Measurements from ENCODE around the gene GATA5.

The GATA5 gene

GRCh38 chr20:62481425-62482145 is 5.8 kb upstream of the GATA5 start:
- Histone ChIP-seq H3K4ac (ENCODE audit: low read depth in 1 of 2, low read length in 2 of 2) (no peak overlapping the region), H2BK15ac (ENCODE audit: low read depth, poor library complexity, severe bottlenecking) (no peak overlapping the region), H3K4me3 (ENCODE audit: insufficient read depth in 1 of 2, low read depth in 1 of 2, low read length in 2 of 2) (no peak overlapping the region), H2BK12ac (ENCODE audit: low read length in 2 of 2) (no peak overlapping the region), H2BK5ac (ENCODE audit: low read depth, low read length, poor library complexity, severe bottlenecking) (no peak overlapping the region), H3K9ac (ENCODE audit: low read length) (no peak overlapping the region), H3K27ac (ENCODE audit: low read length, poor library complexity, severe bottlenecking) (no peak overlapping the region), H3K23ac (ENCODE audit: low read length in 2 of 2) (no peak overlapping the region), H2AFZ (ENCODE audit: low read depth, low read length) (no peak overlapping the region), H2AK5ac (ENCODE audit: low read length, severe bottlenecking) (no peak overlapping the region), H3K18ac (ENCODE audit: low read depth in 1 of 2, low read length in 2 of 2) (no peak overlapping the region), H3K4me2 (ENCODE audit: low read length, poor library complexity, severe bottlenecking) (no peak overlapping the region), H3K79me1 (replicated peaks; ENCODE audit: low read length, poor library complexity, severe bottlenecking) (no peaks in the 10 kb centered on the region), H4K8ac (ENCODE audit: low read length) (no peak overlapping the region), H3K9me3 (ENCODE audit: control insufficient read depth, low read length) (no peaks in the 10 kb centered on the region), H3K27me3 (ENCODE audit: control insufficient read depth in 1 of 2, insufficient read depth in 1 of 2, low read length in 2 of 2) (peaks cover 88 to 91% of the 10 kb centered on the region in 2 experiments), H4K91ac (ENCODE audit: low read length) (no peak overlapping the region), H3K14ac (ENCODE audit: low read length in 2 of 2) (no peak overlapping the region), H2BK120ac (ENCODE audit: low read depth, low read length) (no peak overlapping the region), H3K36me3 (ENCODE audit: control insufficient read depth in 1 of 2, insufficient read depth in 2 of 2, low read depth in 1 of 2, low read length in 2 of 2) (no peaks in the 10 kb centered on the region), H3K4me1 (ENCODE audit: control insufficient read depth, insufficient read depth, low read depth, low read length) (peaks cover 18% of the 10 kb centered on the region)
- whole genome bisulfite sequencing = 50% methylated on average over 29 of the region's 29 CpGs
- DNase-seq = no peak

- 70% methylated on average over 8 of the region's 9 CpGs for WGBS
- peaks cover 25% of the 10 kb centered on the region for H3K4me1 ChIP-seq (ENCODE audit: control insufficient read depth, insufficient read depth, low read depth, low read length)
- no peak overlapping the region for H2BK12ac ChIP-seq (ENCODE audit: low read length in 2 of 2)
Observed at GRCh38 chr20:62480318-62480717, 4.5 kb upstream of the GATA5 start.

GRCh38 chr20:62479656-62480055 is 3.9 kb upstream of the GATA5 start:
- Histone ChIP-seq H3K14ac (ENCODE audit: low read length in 2 of 2) (no peak overlapping the region), H3K23ac (ENCODE audit: low read length in 2 of 2) (no peak overlapping the region), H3K4ac (ENCODE audit: low read depth in 1 of 2, low read length in 2 of 2) (no peak overlapping the region), H3K4me2 (ENCODE audit: low read length, poor library complexity, severe bottlenecking) (no peak overlapping the region), H3K9ac (ENCODE audit: low read length) (no peak overlapping the region), H3K27ac (ENCODE audit: low read length, poor library complexity, severe bottlenecking) (no peak overlapping the region), H2BK120ac (ENCODE audit: low read depth, low read length) (no peak overlapping the region), H3K9me3 (ENCODE audit: control insufficient read depth, low read length) (no peaks in the 10 kb centered on the region), H3K79me1 (replicated peaks; ENCODE audit: low read length, poor library complexity, severe bottlenecking) (no peaks in the 10 kb centered on the region), H3K36me3 (ENCODE audit: control insufficient read depth in 1 of 2, insufficient read depth in 2 of 2, low read depth in 1 of 2, low read length in 2 of 2) (no peaks in the 10 kb centered on the region), H3K27me3 (ENCODE audit: control insufficient read depth in 1 of 2, insufficient read depth in 1 of 2, low read length in 2 of 2) (peaks cover 79 to 86% of the 10 kb centered on the region in 2 experiments), H2BK5ac (ENCODE audit: low read depth, low read length, poor library complexity, severe bottlenecking) (no peak overlapping the region), H2AFZ (ENCODE audit: low read depth, low read length) (no peak overlapping the region), H2BK12ac (ENCODE audit: low read length in 2 of 2) (no peak overlapping the region), H4K91ac (ENCODE audit: low read length) (no peak overlapping the region), H2AK5ac (ENCODE audit: low read length, severe bottlenecking) (no peak overlapping the region), H4K8ac (ENCODE audit: low read length) (no peak overlapping the region), H3K4me3 (ENCODE audit: insufficient read depth in 1 of 2, low read depth in 1 of 2, low read length in 2 of 2) (no peak overlapping the region), H2BK15ac (ENCODE audit: low read depth, poor library complexity, severe bottlenecking) (no peak overlapping the region), H3K4me1 (ENCODE audit: control insufficient read depth, insufficient read depth, low read depth, low read length) (peaks cover 20% of the 10 kb centered on the region), H3K18ac (ENCODE audit: low read depth in 1 of 2, low read length in 2 of 2) (no peak overlapping the region)
- DNase-seq = no peak
- WGBS = 68% methylated on average over 5 of the region's 5 CpGs

More at GRCh38 chr20:62480318-62480717, 4.5 kb upstream of the GATA5 start:
- H2AFZ ChIP-seq (ENCODE audit: low read depth, low read length) = no peak overlapping the region
- H2BK15ac ChIP-seq (ENCODE audit: low read depth, poor library complexity, severe bottlenecking) = no peak overlapping the region
- H3K4ac ChIP-seq (ENCODE audit: low read depth in 1 of 2, low read length in 2 of 2) = no peak overlapping the region
- no peak overlapping the region for H3K4me3 ChIP-seq (ENCODE audit: insufficient read depth in 1 of 2, low read depth in 1 of 2, low read length in 2 of 2)
- H4K91ac ChIP-seq (ENCODE audit: low read length) = no peak overlapping the region
- H4K8ac ChIP-seq (ENCODE audit: low read length) = no peak overlapping the region
- H3K79me1 ChIP-seq (replicated peaks; ENCODE audit: low read length, poor library complexity, severe bottlenecking) = no peaks in the 10 kb centered on the region
- no peak overlapping the region for H2AK5ac ChIP-seq (ENCODE audit: low read length, severe bottlenecking)
- H3K9ac ChIP-seq (ENCODE audit: low read length) = no peak overlapping the region
- H3K18ac ChIP-seq (ENCODE audit: low read depth in 1 of 2, low read length in 2 of 2) = no peak overlapping the region
- no peaks in the 10 kb centered on the region for H3K36me3 ChIP-seq (ENCODE audit: control insufficient read depth in 1 of 2, insufficient read depth in 2 of 2, low read depth in 1 of 2, low read length in 2 of 2)
- H3K9me3 ChIP-seq (ENCODE audit: control insufficient read depth, low read length) = no peaks in the 10 kb centered on the region
- peaks cover 81 to 86% of the 10 kb centered on the region in 2 experiments for H3K27me3 ChIP-seq (ENCODE audit: control insufficient read depth in 1 of 2, insufficient read depth in 1 of 2, low read length in 2 of 2)
- no peak overlapping the region for H3K23ac ChIP-seq (ENCODE audit: low read length in 2 of 2)
- H2BK120ac ChIP-seq (ENCODE audit: low read depth, low read length) = no peak overlapping the region
- H2BK5ac ChIP-seq (ENCODE audit: low read depth, low read length, poor library complexity, severe bottlenecking) = no peak overlapping the region
- no peak overlapping the region for H3K4me2 ChIP-seq (ENCODE audit: low read length, poor library complexity, severe bottlenecking)
- no peak overlapping the region for H3K14ac ChIP-seq (ENCODE audit: low read length in 2 of 2)
- H3K27ac ChIP-seq (ENCODE audit: low read length, poor library complexity, severe bottlenecking) = no peak overlapping the region
- no peak for DNase-seq

- Histone ChIP-seq H2AFZ (ENCODE audit: low read depth, low read length) (no peak overlapping the region), H2BK5ac (ENCODE audit: low read depth, low read length, poor library complexity, severe bottlenecking) (no peak overlapping the region), H2BK120ac (ENCODE audit: low read depth, low read length) (no peak overlapping the region), H3K36me3 (ENCODE audit: control insufficient read depth in 1 of 2, insufficient read depth in 2 of 2, low read depth in 1 of 2, low read length in 2 of 2) (no peaks in the 10 kb centered on the region), H3K79me1 (replicated peaks; ENCODE audit: low read length, poor library complexity, severe bottlenecking) (no peaks in the 10 kb centered on the region), H3K9ac (ENCODE audit: low read length) (no peak overlapping the region), H3K27ac (ENCODE audit: low read length, poor library complexity, severe bottlenecking) (no peak overlapping the region), H3K18ac (ENCODE audit: low read depth in 1 of 2, low read length in 2 of 2) (no peak overlapping the region), H3K4me2 (ENCODE audit: low read length, poor library complexity, severe bottlenecking) (no peak overlapping the region), H3K4ac (ENCODE audit: low read depth in 1 of 2, low read length in 2 of 2) (no peak overlapping the region), H3K9me3 (ENCODE audit: control insufficient read depth, low read length) (no peaks in the 10 kb centered on the region), H3K23ac (ENCODE audit: low read length in 2 of 2) (no peak overlapping the region), H2AK5ac (ENCODE audit: low read length, severe bottlenecking) (no peak overlapping the region), H3K14ac (ENCODE audit: low read length in 2 of 2) (peak overlapping the region in 1 of 2 experiments; percentile 6), H3K4me3 (ENCODE audit: insufficient read depth in 1 of 2, low read depth in 1 of 2, low read length in 2 of 2) (no peak overlapping the region), H3K4me1 (ENCODE audit: control insufficient read depth, insufficient read depth, low read depth, low read length) (peaks cover 21% of the 10 kb centered on the region), H3K27me3 (ENCODE audit: control insufficient read depth in 1 of 2, insufficient read depth in 1 of 2, low read length in 2 of 2) (peaks cover 79 to 86% of the 10 kb centered on the region in 2 experiments), H4K91ac (ENCODE audit: low read length) (no peak overlapping the region), H4K8ac (ENCODE audit: low read length) (no peak overlapping the region), H2BK12ac (ENCODE audit: low read length in 2 of 2) (no peak overlapping the region), H2BK15ac (ENCODE audit: low read depth, poor library complexity, severe bottlenecking) (no peak overlapping the region)
- 80% methylated on average over 12 of the region's 12 CpGs for WGBS
- DNase-seq = no peak
Observed at GRCh38 chr20:62479156-62479555, 3.4 kb upstream of the GATA5 start.
